ENCODE measurements around the gene RAB11FIP4.
A peak's percentile ranks its signal among the peaks of the same experiment; 100 is the strongest.

The RAB11FIP4 gene

DNA sequence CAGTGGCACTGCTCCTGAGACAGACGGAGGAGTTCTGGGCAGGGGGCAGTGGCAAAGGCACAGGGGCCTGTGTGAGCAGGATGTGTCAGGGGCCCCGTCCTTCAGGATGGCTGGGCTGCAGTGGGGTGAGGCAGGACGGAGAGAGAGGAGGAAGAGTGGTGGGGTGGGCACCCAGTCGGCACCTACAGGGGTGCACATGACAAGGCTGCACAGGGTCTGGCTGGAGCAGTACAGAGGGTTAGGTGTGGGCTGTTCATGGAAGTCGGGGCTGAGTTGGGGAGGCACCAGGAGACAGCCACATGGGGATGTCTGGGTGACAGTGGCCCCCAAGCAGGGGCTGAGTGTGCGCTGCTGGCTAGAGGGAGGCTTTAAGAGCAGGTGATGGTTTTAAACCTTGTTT lies 106.0 kb downstream of the RAB11FIP4 start:
- DNase-seq (ENCODE audit: low read depth in 3 of 3): no peak

DNA sequence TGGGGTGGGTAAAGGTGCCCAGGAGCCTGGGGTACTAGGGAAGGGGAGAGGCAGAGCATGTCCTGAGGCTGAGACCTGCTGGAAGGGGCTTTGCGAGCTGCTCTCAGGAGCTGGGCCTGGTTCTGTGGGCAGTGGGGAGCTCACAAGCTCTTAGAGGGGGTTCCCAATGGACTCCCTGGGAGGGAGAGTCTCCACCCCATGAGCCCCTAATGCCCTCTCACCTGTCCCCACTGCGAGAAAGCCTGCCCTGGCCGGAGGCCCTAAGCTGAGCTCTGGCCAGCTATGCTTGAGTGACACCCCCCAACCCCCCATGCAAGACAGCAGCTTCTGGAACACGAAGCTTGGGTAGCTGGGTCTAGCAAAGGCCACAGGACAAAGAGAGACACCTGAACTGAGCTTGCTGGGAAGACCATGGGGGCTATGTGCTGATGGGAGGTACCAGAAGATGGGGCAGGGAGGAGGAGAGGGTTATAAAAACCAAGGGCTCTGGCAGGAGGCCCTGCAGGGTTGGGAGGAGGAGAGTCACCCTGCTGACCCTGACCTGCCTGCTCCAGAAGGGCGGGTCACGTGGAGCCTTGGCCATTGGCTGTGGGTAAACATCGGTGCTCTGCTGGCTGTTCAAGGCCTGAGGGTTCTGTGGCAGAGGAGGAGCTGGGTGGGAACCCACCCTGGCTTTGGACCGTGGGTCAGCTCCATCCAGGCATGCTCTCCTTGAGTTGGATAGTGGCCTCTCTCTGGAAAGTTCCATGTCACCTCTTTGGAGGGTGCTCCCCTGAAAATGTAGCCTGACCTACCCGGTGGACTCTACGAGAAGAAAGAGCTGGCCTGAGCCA lies 106.7 kb downstream of the RAB11FIP4 start:
- no peak for DNase-seq (ENCODE audit: low read depth in 3 of 3)

DNA sequence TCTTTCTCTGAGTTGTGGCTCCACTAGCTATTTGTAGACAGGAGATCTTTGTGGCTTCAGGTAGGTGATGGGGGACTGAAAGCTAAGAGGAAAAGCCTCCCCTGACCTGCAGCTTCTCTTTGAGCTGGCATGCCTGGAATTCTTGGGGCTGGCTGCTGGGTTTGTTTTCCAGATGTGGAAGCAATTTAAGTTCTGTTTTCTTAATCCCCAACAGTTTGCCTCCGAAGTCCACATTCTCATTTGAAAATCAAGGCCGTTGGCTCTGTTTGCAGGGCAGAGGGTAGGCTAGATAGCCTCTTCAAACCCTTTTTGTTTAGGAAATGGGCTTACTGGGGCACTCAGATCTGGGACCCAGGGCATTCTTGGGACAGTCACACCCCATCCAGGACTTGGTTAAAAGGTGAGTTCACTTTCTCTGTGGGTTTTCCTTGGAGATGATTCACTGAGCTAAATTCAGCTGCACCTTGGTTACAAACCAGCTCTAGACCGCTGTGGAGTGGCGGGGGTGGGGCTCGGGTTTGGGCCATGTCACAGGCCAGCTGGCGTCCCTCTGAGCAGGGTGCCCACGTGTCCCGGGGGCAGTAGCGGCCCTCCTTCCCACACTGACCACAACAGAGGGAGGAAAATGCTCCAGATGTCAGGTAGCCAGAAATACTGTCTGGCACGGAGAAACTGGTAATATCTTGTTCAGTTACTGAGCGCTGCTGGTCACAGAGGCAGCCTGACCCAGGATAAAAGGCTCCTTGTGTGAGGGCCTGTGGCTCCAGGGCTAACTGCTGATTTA lies 108.5 kb downstream of the RAB11FIP4 start:
- DNase-seq (ENCODE audit: low read depth in 3 of 3): no peak

- no peak for DNase-seq (ENCODE audit: low read depth in 3 of 3)
Measured at GRCh38 chr17:31506517-31506916, 115.0 kb downstream of the RAB11FIP4 start.

GRCh38 chr17:31508288-31509094 lies 117.0 kb downstream of the RAB11FIP4 start:
- peak in 1 of 3 donors; percentile 60 for DNase-seq (ENCODE audit: low read depth in 3 of 3)

DNA sequence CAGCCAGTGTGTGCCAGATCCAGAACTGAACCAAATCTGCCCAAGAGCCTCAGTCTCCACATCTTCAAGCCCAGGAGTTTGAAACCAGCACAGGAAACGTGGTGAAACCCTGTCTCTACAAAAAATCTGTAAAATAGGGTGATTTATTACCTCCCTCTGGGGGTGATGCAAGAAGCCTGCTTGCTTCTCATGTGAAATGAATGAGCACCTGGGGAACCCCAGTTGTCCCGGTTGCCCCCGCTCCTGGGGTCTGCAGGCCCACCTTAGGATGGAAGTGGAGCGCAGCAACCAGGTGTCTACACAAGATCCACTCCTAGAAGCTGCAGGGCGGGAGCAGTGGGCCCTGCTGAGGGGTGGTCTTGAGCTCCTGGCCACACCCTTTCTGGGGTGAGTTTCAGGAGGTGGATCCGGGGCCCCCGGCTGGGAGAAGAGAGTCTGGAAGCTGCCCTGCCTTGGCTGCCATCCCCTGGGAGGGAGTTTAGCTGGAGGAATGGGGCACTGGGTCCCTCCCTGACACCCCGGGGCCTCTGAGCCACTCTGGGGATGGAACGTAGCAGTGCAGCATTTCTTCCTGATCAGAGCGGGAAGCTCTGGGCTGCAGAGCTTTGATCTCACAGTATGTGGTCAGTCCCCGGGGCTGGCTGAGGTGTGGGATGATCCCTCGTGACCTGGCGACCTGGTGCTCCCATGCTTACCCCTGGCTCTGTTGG lies 117.8 kb downstream of the RAB11FIP4 start:
- DNase-seq (ENCODE audit: low read depth in 3 of 3): no peak

DNA sequence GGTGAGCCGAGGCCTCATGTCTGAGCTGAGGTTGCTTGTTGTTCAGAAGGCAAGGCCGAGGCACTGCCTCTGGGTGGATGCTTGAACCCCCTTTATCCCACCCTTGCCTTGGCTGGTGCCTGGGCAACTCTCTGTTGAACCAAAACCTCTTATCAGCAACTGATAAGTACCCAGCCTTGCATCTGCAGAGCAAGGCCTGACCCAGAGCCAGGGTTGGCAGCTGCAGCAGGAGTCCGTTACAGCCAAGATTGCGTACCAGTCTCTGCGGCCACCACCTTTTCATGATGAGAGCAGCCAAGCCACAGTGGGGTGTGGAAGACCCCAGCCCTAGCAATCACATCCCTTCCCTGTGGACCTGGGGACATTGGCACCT lies 118.3 kb downstream of the RAB11FIP4 start:
- no peak for DNase-seq (ENCODE audit: low read depth in 3 of 3)

DNA sequence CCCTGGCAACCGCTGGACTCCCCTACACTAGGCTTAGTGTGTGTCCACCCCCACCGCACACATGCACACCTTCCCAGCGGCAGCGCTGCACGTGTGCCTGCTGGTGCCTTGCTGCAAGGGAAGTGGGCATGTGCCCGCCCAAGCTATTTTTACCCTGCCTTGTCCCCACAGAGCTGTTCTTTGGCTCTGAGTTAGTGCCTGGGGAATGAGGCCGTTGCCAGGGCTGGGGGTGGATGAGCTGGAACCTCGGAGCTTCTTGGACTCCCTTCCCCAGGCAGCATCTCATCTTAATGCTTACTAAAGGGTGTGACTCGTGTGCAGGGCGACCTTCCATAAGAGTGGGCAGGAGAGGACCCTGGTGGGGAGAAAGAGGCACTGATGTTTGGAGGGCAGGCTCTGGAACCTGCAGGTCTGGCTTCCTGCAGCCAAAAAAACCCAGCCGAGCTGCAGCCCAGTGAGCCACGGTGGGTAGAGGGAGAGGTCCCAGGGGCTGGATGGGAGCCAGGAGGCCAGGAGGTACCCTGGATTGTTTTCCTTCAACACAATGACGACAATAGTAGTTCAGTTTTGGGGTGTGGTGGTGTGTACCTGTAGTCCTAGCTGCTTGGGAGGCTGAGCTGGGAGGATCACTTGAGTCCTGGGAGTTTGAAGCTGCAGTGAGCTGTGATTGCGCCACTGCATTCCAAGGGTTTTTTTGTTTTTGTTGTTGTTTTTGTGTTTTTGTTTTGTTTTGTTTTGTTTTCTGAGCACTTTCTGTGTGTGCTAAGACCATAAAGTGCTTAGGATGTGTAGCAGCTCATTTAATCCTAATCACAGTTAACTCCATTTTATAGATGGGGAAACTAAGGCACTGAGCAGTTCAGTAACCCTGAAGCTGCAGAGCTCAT lies 119.1 kb downstream of the RAB11FIP4 start:
- no peak for DNase-seq (ENCODE audit: low read depth in 3 of 3)

- DNase-seq (ENCODE audit: low read depth in 3 of 3): no peak
Measured at GRCh38 chr17:31511195-31511578, 119.7 kb downstream of the RAB11FIP4 start.

GRCh38 chr17:31511580-31511979 lies 120.1 kb downstream of the RAB11FIP4 start:
- no peak for DNase-seq (ENCODE audit: low read depth in 3 of 3)

DNA sequence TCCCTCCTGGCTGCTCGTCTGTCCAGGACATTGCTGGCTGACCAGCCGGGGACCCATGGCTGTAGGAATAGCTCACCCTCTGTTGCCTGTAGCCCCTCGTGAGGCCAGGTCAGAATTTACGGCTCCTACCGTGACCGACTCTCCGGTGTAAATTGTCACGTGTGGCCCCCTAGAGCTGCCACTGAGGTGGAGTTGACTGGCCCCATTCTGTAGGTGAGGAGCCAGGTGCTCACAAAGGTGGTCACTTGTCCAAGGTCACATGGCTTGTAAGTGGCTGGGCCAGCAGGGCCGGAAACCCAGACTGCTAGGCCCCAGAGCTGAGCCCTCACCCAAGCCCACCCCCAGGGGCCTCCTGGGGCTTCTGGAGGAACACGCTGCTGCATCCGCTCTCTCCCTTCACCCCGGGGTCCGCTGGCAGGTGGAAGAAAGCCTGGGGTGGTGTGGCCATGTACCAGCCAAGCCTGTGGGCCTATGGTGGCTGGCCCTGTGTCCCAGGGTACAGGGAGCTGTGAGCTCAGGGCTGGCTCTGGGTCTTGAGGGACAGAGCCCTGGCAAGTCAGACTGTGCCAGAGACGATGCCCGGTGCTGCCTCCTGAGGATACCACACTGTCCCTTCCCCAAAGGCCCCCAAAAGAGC lies 120.7 kb downstream of the RAB11FIP4 start:
- no peak for DNase-seq (ENCODE audit: low read depth in 3 of 3)

GRCh38 chr17:31512796-31513195 lies 121.3 kb downstream of the RAB11FIP4 start:
- DNase-seq (ENCODE audit: low read depth in 3 of 3): no peak

- DNase-seq (ENCODE audit: low read depth in 3 of 3): no peak
Measured at GRCh38 chr17:31513731-31514427, 122.4 kb downstream of the RAB11FIP4 start.

GRCh38 chr17:31515267-31515666 lies 123.8 kb downstream of the RAB11FIP4 start:
- no peak for DNase-seq (ENCODE audit: low read depth in 3 of 3)

DNA sequence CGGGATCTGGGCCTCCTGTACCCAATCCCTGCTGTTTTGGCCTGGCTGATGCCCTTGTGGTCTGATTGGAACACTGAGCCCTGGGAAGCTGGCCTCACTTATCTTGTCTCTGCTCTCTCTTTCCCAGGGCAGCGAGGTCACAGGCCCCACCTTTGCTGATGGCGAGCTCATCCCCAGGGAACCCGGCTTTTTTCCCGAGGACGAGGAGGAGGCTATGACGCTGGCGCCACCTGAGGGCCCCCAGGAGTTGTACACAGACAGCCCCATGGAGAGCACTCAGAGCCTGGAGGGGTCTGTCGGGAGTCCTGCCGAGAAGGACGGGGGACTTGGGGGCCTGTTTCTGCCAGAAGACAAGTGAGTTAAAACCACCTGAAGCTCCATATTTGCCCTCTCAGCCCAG lies 126.0 kb downstream of the RAB11FIP4 start:
- no peak for DNase-seq (ENCODE audit: low read depth in 3 of 3)

DNA sequence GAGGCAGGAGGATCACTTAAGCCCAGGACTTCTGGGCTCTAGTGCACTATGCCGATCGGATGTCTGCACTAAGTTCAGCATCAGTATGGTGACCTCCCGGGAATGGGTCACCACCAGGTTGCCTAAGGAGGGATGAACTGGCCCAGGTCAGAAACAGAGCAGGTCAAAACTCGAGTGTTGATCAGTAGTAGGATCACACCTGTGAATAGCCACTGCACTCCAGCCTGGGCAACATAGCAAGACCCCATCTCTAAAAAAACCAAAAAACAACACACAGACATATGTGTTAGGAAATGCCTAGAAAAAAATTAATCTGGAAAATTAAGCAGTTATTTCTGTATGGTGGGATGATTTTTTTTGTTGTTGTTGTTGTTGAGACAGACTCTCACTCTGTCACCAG lies 127.0 kb downstream of the RAB11FIP4 start:
- no peak for DNase-seq (ENCODE audit: low read depth in 3 of 3)

DNA sequence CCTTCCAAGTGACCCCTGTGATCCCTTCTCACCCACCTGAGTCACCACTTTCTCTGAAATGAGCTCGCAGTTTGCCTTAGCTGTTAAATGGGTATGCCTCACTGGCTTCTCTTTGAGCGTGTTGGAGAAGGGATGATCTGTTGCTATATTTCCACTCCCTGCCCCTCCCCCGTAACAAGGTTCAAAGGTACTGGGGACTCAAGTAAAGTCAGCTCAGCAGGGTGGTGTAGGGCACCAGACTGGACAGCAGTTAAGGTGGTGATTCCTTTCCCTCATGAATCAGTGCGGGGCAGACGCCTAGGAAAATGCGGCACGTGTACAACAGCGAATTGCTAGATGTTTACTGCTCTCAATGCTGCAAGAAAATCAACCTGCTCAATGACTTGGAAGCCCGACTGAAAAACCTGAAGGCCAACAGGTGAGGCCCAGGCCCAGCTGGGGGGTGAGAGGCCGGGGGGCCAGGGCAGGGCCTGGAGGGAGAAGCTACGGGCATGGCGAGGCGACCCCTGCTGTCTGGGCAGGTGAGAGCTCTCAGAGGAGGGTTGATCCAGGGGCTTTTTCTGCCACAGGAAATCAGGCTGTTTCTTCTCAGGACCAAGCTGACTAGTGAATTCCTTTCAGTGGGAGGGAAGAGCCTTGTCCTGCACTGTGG lies 130.3 kb downstream of the RAB11FIP4 start:
- DNase-seq (ENCODE audit: low read depth in 3 of 3): no peak

DNA sequence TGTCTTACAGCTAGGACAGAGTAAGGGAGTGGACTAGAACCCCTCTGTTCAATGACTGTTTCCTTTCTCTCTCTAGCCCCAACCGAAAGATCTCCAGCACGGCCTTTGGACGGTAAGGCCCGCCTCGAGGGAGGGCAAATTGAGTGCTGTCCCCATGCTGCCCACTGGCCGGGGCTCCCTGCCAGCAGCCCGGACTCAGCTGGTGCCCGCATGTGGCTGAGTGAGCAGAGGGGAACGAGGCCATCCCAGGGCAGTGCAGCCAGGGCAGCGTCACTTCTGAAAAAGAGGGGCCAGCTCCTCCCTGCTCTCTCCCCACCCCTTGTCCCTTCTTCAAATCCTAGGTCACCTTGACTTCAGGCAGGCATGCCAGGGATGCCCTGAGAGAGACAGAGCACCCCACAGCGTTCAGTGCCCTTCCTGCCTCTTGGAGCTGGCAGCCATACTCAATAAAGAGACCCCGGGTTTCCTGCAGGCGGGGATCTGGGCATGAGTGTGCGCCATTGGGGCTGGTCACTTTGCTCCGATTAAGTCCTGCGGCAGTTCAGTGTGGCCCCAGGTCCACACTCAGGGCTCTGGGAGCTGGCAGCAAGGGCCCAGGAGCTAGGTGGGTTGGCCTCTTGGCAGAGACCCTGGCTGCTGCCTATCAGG lies 130.9 kb downstream of the RAB11FIP4 start:
- DNase-seq (ENCODE audit: low read depth in 3 of 3): no peak

All from stimulated activated CD4-positive, alpha-beta T cell treated with anti-CD3 and anti-CD28 coated beads, TNF-alpha, amount 100 ng/mL, for 48 hours (primary cell).